Activated CD4-positive, alpha-beta T cell treated with anti-CD3 and anti-CD28 coated beads, Interleukin-2, amount 10 ng/mL, durations not matched to agents 24 days and 14 days (primary cell): ENCODE results near the gene OVOL3. TPM values are rescaled to one million over a fixed set of nuclear protein-coding genes. Genes with fewer than 3 reads are reported as not detected.

Source experiments
- DNase-seq: peaks from one replicate; pipeline ENCODE4 v3.0.0; 2022
- H3K27ac Mint-ChIP-seq: one replicate; pipeline ENCODE4 v1.8.0; 2022; ENCODE audit warnings: mild to moderate bottlenecking, mixed read lengths
- H3K27me3 Mint-ChIP-seq: one replicate; pipeline ENCODE4 v1.8.0; 2022; ENCODE audit warnings: mixed read lengths
- H3K36me3 Mint-ChIP-seq: one replicate; pipeline ENCODE4 v1.8.0; 2022; ENCODE audit warnings: low read depth, mild to moderate bottlenecking, mixed read lengths
- H3K4me1 Mint-ChIP-seq: one replicate; pipeline ENCODE4 v1.8.0; 2021; ENCODE audit warnings: mixed read lengths
- H3K4me3 Mint-ChIP-seq: one replicate; pipeline ENCODE4 v1.8.0; 2022; ENCODE audit warnings: mild to moderate bottlenecking, moderate library complexity, mixed read lengths
- H3K9me3 Mint-ChIP-seq: one replicate; pipeline ENCODE4 v1.8.0; 2021; ENCODE audit warnings: mixed read lengths
- intact Hi-C: fragments of 100-400 bp; cut with micrococcal nuclease; formaldehyde crosslinking; loops from one replicate; pipeline ENCODE4 v1.15.1; 2023
- total RNA-seq: library from RNA; stranded (reverse); gene quantifications from 2 replicates; pipeline ENCODE4 v1.2.3, GENCODE V29; 2022

The OVOL3 gene
- total RNA-seq, 1 donor from 2014 or later = not detected

- Mint-ChIP-seq H3K9me3 (no peaks in the 10 kb centered on the region), H3K27me3 (no peaks in the 10 kb centered on the region), H3K4me3 (no peak overlapping the region), H3K4me1 (peaks cover 13% of the 10 kb centered on the region), H3K36me3 (peaks cover 47% of the 10 kb centered on the region), H3K27ac (no peak overlapping the region)
- DNase-seq = no peak
- intact Hi-C loops = no loop called here
Observed at GRCh38 chr19:36089847-36090246, 21.1 kb upstream of the OVOL3 start.

DNA sequence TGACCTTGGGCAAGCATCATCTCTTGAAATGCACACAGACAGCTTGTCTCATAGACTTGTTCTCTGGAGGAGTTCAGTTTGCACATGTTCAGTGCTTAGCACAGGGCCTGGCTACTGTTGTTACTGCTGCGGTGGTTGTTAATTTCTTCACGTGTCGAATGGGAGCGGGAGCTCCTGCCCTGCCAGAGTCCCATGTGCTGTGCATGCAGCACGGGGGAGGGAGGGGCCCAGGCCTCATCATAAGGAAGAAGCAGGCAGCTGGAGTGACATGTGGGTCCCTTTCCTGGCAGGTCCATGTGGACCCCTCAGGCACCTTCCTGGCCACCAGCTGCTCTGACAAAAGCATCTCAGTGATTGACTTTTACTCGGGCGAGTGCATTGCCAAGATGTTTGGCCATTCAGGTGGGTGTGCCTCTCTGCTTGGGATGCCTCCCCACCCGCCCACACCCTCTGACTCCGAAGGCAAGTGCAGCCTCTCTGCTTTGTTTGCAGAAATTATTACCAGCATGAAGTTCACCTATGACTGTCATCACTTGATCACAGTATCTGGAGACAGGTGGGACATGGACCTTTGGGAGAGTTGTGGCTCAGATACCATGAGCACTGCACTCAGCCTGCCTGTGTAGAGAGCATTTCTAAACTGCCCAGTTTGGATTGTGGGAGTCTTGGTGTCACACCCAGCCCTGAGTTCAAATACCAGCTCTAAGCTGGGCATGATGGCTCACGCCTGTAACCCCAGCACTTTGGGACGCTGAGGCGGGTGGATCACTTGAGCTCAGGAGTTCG is 19.8 kb upstream of the OVOL3 start:
- Mint-ChIP-seq H3K9me3 (no peaks in the 10 kb centered on the region), H3K27me3 (no peaks in the 10 kb centered on the region), H3K4me1 (peaks cover 13% of the 10 kb centered on the region), H3K4me3 (no peak overlapping the region), H3K27ac (no peak overlapping the region), H3K36me3 (peaks cover 40% of the 10 kb centered on the region)
- intact Hi-C loops = no loop called here
- DNase-seq = no peak

- Mint-ChIP-seq H3K9me3 (no peaks in the 10 kb centered on the region), H3K27ac (peak overlapping the region; percentile 68), H3K4me1 (peaks cover 13% of the 10 kb centered on the region), H3K36me3 (peaks cover 45% of the 10 kb centered on the region), H3K4me3 (no peak overlapping the region), H3K27me3 (no peaks in the 10 kb centered on the region)
- intact Hi-C loops = no loop called here
- DNase-seq = no peak
Observed at GRCh38 chr19:36092566-36092965, 18.4 kb upstream of the OVOL3 start.

- intact Hi-C loops = no loop called here
- peaks cover 13% of the 10 kb centered on the region for H3K4me1 Mint-ChIP-seq
- no peak overlapping the region for H3K4me3 Mint-ChIP-seq
- peaks cover 42% of the 10 kb centered on the region for H3K36me3 Mint-ChIP-seq
- no peak for DNase-seq
- no peaks in the 10 kb centered on the region for H3K27me3 Mint-ChIP-seq
- H3K27ac Mint-ChIP-seq = peak overlapping the region; percentile 68
- no peaks in the 10 kb centered on the region for H3K9me3 Mint-ChIP-seq
Observed at GRCh38 chr19:36093146-36093662, 17.7 kb upstream of the OVOL3 start.

- DNase-seq = no peak
- intact Hi-C loops = no loop called here
- no peak overlapping the region for H3K4me3 Mint-ChIP-seq
- H3K27ac Mint-ChIP-seq = peak overlapping the region; percentile 68
- peaks cover 13% of the 10 kb centered on the region for H3K4me1 Mint-ChIP-seq
- H3K9me3 Mint-ChIP-seq = no peaks in the 10 kb centered on the region
- peaks cover 44% of the 10 kb centered on the region for H3K36me3 Mint-ChIP-seq
- no peaks in the 10 kb centered on the region for H3K27me3 Mint-ChIP-seq
Observed at GRCh38 chr19:36093687-36094086, 17.3 kb upstream of the OVOL3 start.

GRCh38 chr19:36097036-36097435 is 13.9 kb upstream of the OVOL3 start:
- no peak overlapping the region for H3K27ac Mint-ChIP-seq
- H3K4me1 Mint-ChIP-seq = peaks cover 13% of the 10 kb centered on the region
- intact Hi-C loops = no loop called here
- H3K9me3 Mint-ChIP-seq = no peaks in the 10 kb centered on the region
- no peaks in the 10 kb centered on the region for H3K27me3 Mint-ChIP-seq
- no peak overlapping the region for H3K4me3 Mint-ChIP-seq
- no peak for DNase-seq
- peaks cover 36% of the 10 kb centered on the region for H3K36me3 Mint-ChIP-seq

DNA sequence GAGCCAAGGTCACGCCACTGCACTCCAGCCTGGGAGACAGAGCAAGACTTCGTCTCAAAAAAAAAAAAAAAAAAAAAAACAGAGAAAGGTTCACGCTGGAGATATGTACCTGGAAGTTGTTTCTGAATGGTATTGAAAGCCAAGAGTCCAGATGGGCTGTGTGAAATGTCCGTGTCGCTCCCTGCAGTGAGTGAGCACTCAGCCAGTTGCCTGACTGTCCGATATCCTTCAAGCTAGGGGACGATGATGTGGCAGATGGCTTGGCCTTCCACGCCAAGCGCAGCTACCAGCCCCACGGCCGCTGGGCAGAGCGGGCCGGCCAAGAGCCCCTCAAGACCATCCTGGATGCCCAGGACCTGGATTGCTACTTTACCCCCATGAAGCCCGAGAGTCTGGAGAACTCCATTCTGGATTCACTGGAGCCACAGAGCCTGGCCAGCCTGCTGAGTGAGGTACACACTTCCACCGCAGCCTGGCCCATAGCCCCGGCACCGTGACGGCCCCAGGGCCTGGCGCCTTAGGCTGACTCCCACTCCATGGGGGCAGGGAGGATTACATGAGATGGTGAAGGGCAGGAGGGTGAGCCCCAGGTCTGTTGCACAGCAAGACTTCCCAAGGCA is 11.7 kb upstream of the OVOL3 start:
- Mint-ChIP-seq H3K36me3 (peaks cover 33% of the 10 kb centered on the region), H3K27ac (no peak overlapping the region), H3K4me3 (no peak overlapping the region)

DNA sequence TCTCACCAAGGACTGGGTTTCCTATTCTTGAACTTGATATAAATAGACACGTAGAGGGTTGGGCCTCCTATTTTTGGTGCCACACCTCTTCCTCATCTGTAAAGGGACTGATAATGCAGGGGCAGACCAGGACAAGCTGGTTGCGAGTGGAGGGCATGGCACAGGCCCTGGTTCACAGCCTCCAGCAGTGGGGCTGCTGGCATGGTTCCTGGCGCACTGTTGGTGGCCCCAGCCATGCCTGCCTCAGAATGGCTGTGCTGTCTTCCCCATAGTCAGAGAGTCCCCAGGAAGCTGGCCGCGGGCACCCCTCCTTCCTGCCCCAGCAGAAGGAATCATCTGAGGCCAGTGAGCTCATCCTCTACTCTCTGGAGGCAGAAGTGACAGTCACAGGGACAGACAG is 10.5 kb upstream of the OVOL3 start:
- no peaks in the 10 kb centered on the region for H3K4me1 Mint-ChIP-seq
- H3K36me3 Mint-ChIP-seq = peaks cover 30% of the 10 kb centered on the region
- no peak overlapping the region for H3K4me3 Mint-ChIP-seq
- intact Hi-C loops = no loop called here
- H3K9me3 Mint-ChIP-seq = no peaks in the 10 kb centered on the region
- no peak overlapping the region for H3K27ac Mint-ChIP-seq
- H3K27me3 Mint-ChIP-seq = no peaks in the 10 kb centered on the region
- DNase-seq = no peak

More for the DNA sequence above, 11.7 kb upstream of the OVOL3 start:
- Mint-ChIP-seq H3K9me3 (no peaks in the 10 kb centered on the region), H3K4me1 (no peaks in the 10 kb centered on the region), H3K27me3 (no peaks in the 10 kb centered on the region)
- intact Hi-C loops = no loop called here
- no peak for DNase-seq

DNA sequence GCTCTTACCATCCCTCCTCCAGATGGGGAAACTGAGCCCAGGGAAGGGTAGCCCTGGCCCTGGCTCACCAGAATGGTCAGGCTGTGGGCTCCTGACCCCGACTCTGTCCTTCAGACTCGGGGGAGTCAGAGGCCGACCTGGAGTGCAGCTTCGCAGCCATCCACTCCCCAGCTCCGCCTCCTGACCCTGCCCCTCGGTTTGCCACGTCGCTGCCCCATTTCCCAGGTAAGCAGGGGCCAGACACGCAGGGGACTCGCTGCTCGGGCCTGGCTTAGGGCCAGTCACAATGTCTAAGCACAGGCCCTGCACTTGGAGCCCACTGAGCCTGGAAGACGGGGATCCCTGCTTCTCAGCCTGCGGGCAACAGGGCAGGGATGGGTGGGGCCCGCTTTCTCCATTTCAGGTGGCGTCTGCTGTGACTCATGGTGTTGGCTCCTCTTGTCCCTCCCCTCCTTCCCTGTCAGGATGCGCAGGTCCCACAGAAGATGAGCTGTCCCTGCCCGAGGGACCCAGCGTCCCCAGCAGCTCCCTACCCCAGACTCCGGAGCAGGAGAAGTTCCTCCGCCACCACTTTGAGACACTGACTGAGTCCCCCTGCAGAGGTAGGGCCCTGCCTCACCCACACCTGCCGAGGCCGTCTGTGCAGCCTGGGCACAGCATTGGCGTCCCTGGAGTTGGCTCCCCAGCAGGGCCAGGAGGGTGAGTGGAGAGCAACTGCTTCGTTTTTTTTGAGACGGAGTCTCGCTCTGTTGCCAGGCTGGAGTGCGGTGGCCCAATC is 9.2 kb upstream of the OVOL3 start:
- Mint-ChIP-seq H3K4me1 (no peaks in the 10 kb centered on the region), H3K4me3 (no peak overlapping the region), H3K27me3 (no peaks in the 10 kb centered on the region), H3K27ac (no peak overlapping the region), H3K9me3 (no peaks in the 10 kb centered on the region), H3K36me3 (peaks cover 34% of the 10 kb centered on the region)
- intact Hi-C loops = no loop called here
- no peak for DNase-seq

DNA sequence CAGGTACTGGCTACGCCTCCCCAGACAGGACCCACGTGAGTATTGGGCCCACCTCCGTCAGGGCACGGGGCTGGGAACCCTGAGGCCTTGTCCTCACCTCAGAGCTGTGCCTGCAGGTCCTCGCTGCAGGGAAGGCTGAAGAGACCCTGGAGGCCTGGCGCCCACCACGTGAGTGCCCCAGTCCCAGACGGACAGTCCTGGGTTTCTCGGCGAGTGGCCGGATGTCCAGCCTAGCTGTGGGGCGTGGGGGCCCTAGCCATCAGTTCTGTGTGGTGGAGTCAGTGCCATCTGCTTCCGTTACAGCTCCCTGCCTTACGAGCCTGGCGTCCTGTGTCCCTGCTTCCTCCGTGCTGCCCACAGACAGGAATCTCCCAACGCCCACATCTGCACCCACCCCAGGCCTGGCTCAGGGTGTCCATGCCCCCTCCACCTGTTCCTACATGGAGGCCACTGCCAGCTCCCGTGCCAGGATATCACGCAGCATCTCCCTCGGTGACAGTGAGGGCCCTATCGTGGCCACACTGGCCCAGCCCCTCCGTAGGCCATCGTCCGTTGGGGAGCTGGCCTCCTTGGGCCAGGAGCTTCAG is 7.8 kb upstream of the OVOL3 start:
- H3K4me1 Mint-ChIP-seq = no peaks in the 10 kb centered on the region
- H3K27me3 Mint-ChIP-seq = no peaks in the 10 kb centered on the region
- H3K36me3 Mint-ChIP-seq = peaks cover 32% of the 10 kb centered on the region
- no peak overlapping the region for H3K27ac Mint-ChIP-seq
- intact Hi-C loops = no loop called here
- no peak overlapping the region for H3K4me3 Mint-ChIP-seq
- no peak for DNase-seq
- no peaks in the 10 kb centered on the region for H3K9me3 Mint-ChIP-seq

GRCh38 chr19:36103842-36104552 is 6.9 kb upstream of the OVOL3 start:
- H3K27me3 Mint-ChIP-seq = no peaks in the 10 kb centered on the region
- H3K36me3 Mint-ChIP-seq = peaks cover 30% of the 10 kb centered on the region
- no peaks in the 10 kb centered on the region for H3K9me3 Mint-ChIP-seq
- H3K4me1 Mint-ChIP-seq = no peaks in the 10 kb centered on the region
- H3K27ac Mint-ChIP-seq = peak overlapping the region; percentile 29
- DNase-seq = no peak
- H3K4me3 Mint-ChIP-seq = no peak overlapping the region
- intact Hi-C loops = no loop called here

GRCh38 chr19:36106441-36106840 is 4.5 kb upstream of the OVOL3 start:
- H3K4me1 Mint-ChIP-seq = no peaks in the 10 kb centered on the region
- H3K27ac Mint-ChIP-seq = no peak overlapping the region
- no peak overlapping the region for H3K4me3 Mint-ChIP-seq
- intact Hi-C loops = no loop called here
- H3K36me3 Mint-ChIP-seq = peaks cover 23% of the 10 kb centered on the region
- DNase-seq = no peak
- no peaks in the 10 kb centered on the region for H3K9me3 Mint-ChIP-seq
- no peaks in the 10 kb centered on the region for H3K27me3 Mint-ChIP-seq

- Mint-ChIP-seq H3K36me3 (peaks cover 26% of the 10 kb centered on the region), H3K9me3 (no peaks in the 10 kb centered on the region), H3K4me3 (no peak overlapping the region), H3K27ac (no peak overlapping the region), H3K4me1 (no peaks in the 10 kb centered on the region), H3K27me3 (no peaks in the 10 kb centered on the region)
- intact Hi-C loops = no loop called here
- no peak for DNase-seq
Observed at GRCh38 chr19:36106991-36107390, 4.0 kb upstream of the OVOL3 start.
